Breast epithelium (tissue), 4 donors: Measurements from ENCODE around the gene OR5B21. TPM values are rescaled to one million over a fixed set of nuclear protein-coding genes. Genes with fewer than 3 reads are reported as not detected.

Experiments used
- DNase-seq, 2 donors: peaks; one replicate each; pipeline ENCODE4 v3.0.0-alpha.2; 2019; ENCODE audit warnings: low spot score in 2 of 2
- H3K27ac ChIP-seq, 2 donors: fragments of 200-600 bp; sonication (generic) in 1 of 2; one replicate each; pipeline ENCODE4 v1.5.1; 2016 to 2019; ENCODE audit warnings: mild to moderate bottlenecking in 1 of 2
- H3K27me3 ChIP-seq, 2 donors: fragments of 200-600 bp; sonication (generic) in 1 of 2; one replicate each; pipeline versions ENCODE4 v1.5.1 to v1.6.0; 2017 to 2019; ENCODE audit warnings: control low read depth in 1 of 2, mild to moderate bottlenecking in 1 of 2
- H3K36me3 ChIP-seq: fragments of 200-600 bp; one replicate; pipeline ENCODE4 v1.5.1; 2019
- H3K4me1 ChIP-seq, 2 donors: fragments of 200-600 bp; sonication (generic); one replicate each; pipeline ENCODE4 v1.5.1; 2016 to 2019; ENCODE audit warnings: control low read depth in 1 of 2
- H3K4me3 ChIP-seq, 3 donors: fragments of 200-600 bp; sonication (generic); 1 replicate in 2 of 3; 2 replicates in 1 of 3; pipeline ENCODE4 v1.5.1; 2016 to 2019; ENCODE audit warnings: mild to moderate bottlenecking in 3 of 3, moderate library complexity in 2 of 3
- H3K9me3 ChIP-seq, 2 donors: fragments of 200-600 bp; sonication (generic) in 1 of 2; one replicate each; pipeline ENCODE4 v1.5.1; 2016 to 2019; ENCODE audit warnings: control low read depth in 1 of 2
- POLR2A ChIP-seq: fragments of 450-650 bp; IDR thresholded peaks from one replicate; pipeline ENCODE4 v1.6.1; 2016; ENCODE audit warnings: antibody characterized with exemption, mild to moderate bottlenecking, moderate library complexity
- POLR2AphosphoS5 ChIP-seq, 3 donors: sonication (generic); formaldehyde crosslinking; IDR thresholded peaks; one replicate each; pipeline ENCODE4 v1.6.1; 2017; ENCODE audit warnings: antibody characterized with exemption in 3 of 3
- intact Hi-C: fragments of 100-400 bp; cut with DNase I; formaldehyde crosslinking; loops from one replicate; pipeline ENCODE4 v1.15.1; 2023; ENCODE audit warnings: low total_unique reads
- total RNA-seq, 3 donors: library from RNA; depleted of rRNA; stranded (reverse); fragments of >200 nt; gene quantifications; one replicate each; pipeline ENCODE4 v1.1.0, GENCODE V29; 2016
- TF ChIP-seq, protein P1 (sequence below), 3 donors: fragments of 450-650 bp; IDR thresholded peaks; one replicate each; pipeline ENCODE4 v1.5.1; 2016 to 2017; ENCODE audit warnings: antibody characterized with exemption in 3 of 3, mild to moderate bottlenecking in 3 of 3, moderate library complexity in 3 of 3

The OR5B21 gene
- total RNA-seq, 3 donors from 2014 or later: not detected

DNA sequence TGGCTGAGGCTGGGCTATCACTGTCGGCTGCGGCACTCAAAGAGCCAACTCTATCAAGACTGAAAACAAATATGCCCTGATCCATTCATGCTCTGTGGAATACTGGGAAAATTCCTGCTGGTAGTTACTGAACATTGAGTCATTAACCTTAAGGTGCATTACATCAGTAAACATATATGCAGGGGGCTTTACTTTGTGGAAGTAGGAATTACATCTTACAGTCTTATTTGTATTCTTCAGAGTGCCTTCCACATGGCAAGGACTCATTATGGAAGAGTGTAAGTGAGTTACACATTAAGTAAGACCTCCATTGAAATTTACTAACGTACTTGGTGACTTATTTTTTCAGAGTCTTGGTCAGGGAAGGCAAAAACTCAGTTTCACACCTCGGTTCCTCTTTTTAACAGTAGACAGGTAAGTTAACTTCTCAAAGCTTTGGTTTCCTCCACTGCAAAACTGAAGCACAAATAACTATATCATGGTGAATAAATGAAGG lies 4.5 kb downstream of the OR5B21 start:
- Histone ChIP-seq H3K9me3 (no peaks in the 10 kb centered on the region), H3K4me1 (no peaks in the 10 kb centered on the region), H3K36me3 (no peaks in the 10 kb centered on the region), H3K27me3 (no peaks in the 10 kb centered on the region), H3K4me3 (no peak overlapping the region), H3K27ac (no peak overlapping the region)
- TF ChIP-seq POLR2A (no peak), POLR2AphosphoS5 (IDR thresholded peaks at IDR 0.05) (no peak)
- TF ChIP-seq, protein P1, sequence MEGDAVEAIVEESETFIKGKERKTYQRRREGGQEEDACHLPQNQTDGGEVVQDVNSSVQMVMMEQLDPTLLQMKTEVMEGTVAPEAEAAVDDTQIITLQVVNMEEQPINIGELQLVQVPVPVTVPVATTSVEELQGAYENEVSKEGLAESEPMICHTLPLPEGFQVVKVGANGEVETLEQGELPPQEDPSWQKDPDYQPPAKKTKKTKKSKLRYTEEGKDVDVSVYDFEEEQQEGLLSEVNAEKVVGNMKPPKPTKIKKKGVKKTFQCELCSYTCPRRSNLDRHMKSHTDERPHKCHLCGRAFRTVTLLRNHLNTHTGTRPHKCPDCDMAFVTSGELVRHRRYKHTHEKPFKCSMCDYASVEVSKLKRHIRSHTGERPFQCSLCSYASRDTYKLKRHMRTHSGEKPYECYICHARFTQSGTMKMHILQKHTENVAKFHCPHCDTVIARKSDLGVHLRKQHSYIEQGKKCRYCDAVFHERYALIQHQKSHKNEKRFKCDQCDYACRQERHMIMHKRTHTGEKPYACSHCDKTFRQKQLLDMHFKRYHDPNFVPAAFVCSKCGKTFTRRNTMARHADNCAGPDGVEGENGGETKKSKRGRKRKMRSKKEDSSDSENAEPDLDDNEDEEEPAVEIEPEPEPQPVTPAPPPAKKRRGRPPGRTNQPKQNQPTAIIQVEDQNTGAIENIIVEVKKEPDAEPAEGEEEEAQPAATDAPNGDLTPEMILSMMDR (IDR thresholded peaks at IDR 0.05): no peak
- intact Hi-C loops: no loop called here
- no peak for DNase-seq

- Histone ChIP-seq H3K36me3 (no peaks in the 10 kb centered on the region), H3K9me3 (no peaks in the 10 kb centered on the region), H3K4me1 (no peaks in the 10 kb centered on the region), H3K4me3 (no peak overlapping the region), H3K27ac (no peak overlapping the region), H3K27me3 (no peaks in the 10 kb centered on the region)
- TF ChIP-seq POLR2AphosphoS5 (IDR thresholded peaks at IDR 0.05): no peak
- TF ChIP-seq, protein P1 (IDR thresholded peaks at IDR 0.05): no peak
- TF ChIP-seq POLR2A: no peak
- intact Hi-C loops: no loop called here
- DNase-seq: no peak
Measured at GRCh38 chr11:58502004-58502403, 5.9 kb downstream of the OR5B21 start.

DNA sequence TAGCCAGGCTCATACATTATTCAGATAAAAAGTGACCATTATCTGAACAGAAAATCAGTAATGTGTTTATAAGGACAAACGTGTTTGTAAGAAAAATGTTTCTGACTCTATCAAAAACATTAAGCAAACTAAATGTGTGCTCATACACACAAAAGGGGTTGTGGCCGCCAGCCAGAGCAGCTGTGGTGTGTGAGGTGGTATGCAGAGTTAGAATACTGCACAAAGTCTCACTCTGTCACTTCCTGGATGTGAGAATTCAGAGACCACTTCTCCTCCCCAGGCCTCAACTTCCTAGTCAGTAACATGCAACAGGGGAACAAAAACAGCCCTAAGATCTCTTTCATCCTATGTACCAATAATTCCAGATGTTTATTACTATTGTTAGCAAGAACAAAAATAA lies 9.4 kb downstream of the OR5B21 start:
- Histone ChIP-seq H3K36me3 (no peaks in the 10 kb centered on the region), H3K27me3 (no peaks in the 10 kb centered on the region), H3K27ac (no peak overlapping the region), H3K4me3 (no peak overlapping the region), H3K9me3 (no peaks in the 10 kb centered on the region), H3K4me1 (no peaks in the 10 kb centered on the region)
- intact Hi-C loops: no loop called here
- TF ChIP-seq POLR2AphosphoS5 (IDR thresholded peaks at IDR 0.05) (no peak), POLR2A (no peak)
- TF ChIP-seq, protein P1 (IDR thresholded peaks at IDR 0.05): no peak
- DNase-seq: no peak

DNA sequence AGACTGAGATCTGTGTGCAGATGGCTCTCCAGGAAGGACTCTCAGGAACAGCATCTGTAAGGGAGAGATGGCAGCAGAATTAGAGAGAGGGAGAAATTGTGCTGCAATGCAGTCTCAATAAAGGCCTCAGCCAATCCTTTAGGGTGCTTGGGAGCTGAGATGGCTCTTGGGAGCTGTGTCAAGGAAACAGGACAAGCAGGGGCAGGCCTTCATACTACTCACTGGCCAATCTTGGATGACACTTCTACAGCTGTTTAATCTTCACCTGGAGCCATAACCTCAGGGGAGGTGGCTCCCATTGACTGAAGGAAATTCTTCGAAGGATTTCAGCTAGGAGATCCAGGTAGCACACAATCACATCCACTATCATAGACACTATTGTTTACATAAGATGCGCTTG lies 10.0 kb downstream of the OR5B21 start:
- Histone ChIP-seq H3K4me1 (no peaks in the 10 kb centered on the region), H3K36me3 (no peaks in the 10 kb centered on the region), H3K4me3 (no peak overlapping the region), H3K27me3 (no peaks in the 10 kb centered on the region), H3K9me3 (no peaks in the 10 kb centered on the region), H3K27ac (no peak overlapping the region)
- no peak for TF ChIP-seq POLR2AphosphoS5 (IDR thresholded peaks at IDR 0.05)
- TF ChIP-seq POLR2A: no peak
- TF ChIP-seq, protein P1 (IDR thresholded peaks at IDR 0.05): no peak
- DNase-seq: no peak
- intact Hi-C loops: no loop called here

GRCh38 chr11:58495906-58496305 lies 12.0 kb downstream of the OR5B21 start:
- H3K27ac ChIP-seq: no peak overlapping the region
- no peak overlapping the region for H3K4me3 ChIP-seq
- TF ChIP-seq POLR2A (no peak), POLR2AphosphoS5 (IDR thresholded peaks at IDR 0.05) (no peak)
- TF ChIP-seq, protein P1 (IDR thresholded peaks at IDR 0.05): no peak
- H3K27me3 ChIP-seq: no peaks in the 10 kb centered on the region
- no peaks in the 10 kb centered on the region for H3K9me3 ChIP-seq
- intact Hi-C loops: no loop called here
- H3K4me1 ChIP-seq: no peaks in the 10 kb centered on the region
- DNase-seq: no peak
- H3K36me3 ChIP-seq: no peaks in the 10 kb centered on the region
